ENCODE data around the gene CLK3. TPM values are rescaled to one million over a fixed set of nuclear protein-coding genes. Genes with fewer than 3 reads are reported as not detected.
A peak's percentile ranks its signal among the peaks of the same experiment; 100 is the strongest.

Gene CLK3
- total RNA-seq (2014; rRNA removed) = 56.2 and 64.1 TPM in 2 replicates
- Bru-seq, nascent RNA = percentile 70 among the genes with signal in this experiment
- percentile 82 among the genes with signal in this experiment for BruChase-seq, experiment 1, labeled RNA remaining after a 6-hour chase
- percentile 79 among the genes with signal in this experiment for BruChase-seq, experiment 2, labeled RNA remaining after a 2-hour chase
- long read RNA-seq, transcript CLK3-222 (1 exons, 958 nt) = minor isoform, 5 of 113 reads
- long read RNA-seq, transcript CLK3-202 (13 exons, 2,621 nt) = major isoform, 67 of 113 reads
- long read RNA-seq, partial matches to known transcripts = 15 of 113 reads
- long read RNA-seq, other reads (novel, unspliced or antisense) = 19 of 113 reads

- peaks cover 26% of the 10 kb centered on the region for H4K20me1 ChIP-seq (ENCODE audit: low read length)
- intact Hi-C loops (cut with micrococcal nuclease) = loop anchor here (2.0 to 5.0 kb wide), 2 partner anchors 155 to 243 kb away; partner anchors contain the start of gene UBL7
These were observed at the start of gene CLK3 for GRCh38 chr15:74615508-74616365. TSS of gene CLK3 (plus strand) at chr15:74615836. CDS start at chr15:74619197, 3,361 bp downstream.

GRCh38 chr15:74568594-74568993 lies 47.0 kb upstream of the CLK3 start:
- ChIA-PET CTCF (no interaction called here), POLR2A (ENCODE audit: unreplicated experiment) (no interaction called here)
- Histone ChIP-seq H3K4me1 (ENCODE audit: insufficient read depth, low read length) (no peaks in the 10 kb centered on the region), H3K9ac (ENCODE audit: low read length) (no peak overlapping the region), H4K20me1 (ENCODE audit: low read length) (0 out of 2 replicates have a peak, but pooled peaks cover 4% of the 10 kb centered on the region), H3K27ac (ENCODE audit: low read length) (no peak overlapping the region), H3F3A (ENCODE audit: low read length, unreplicated experiment) (no peaks in the 10 kb centered on the region), H3K27me3 (ENCODE audit: low read length) (no peaks in the 10 kb centered on the region), H3K4me3 (ENCODE audit: low read length) (no peak overlapping the region), H3K4me2 (ENCODE audit: low read length) (no peak overlapping the region), H3K36me3 (ENCODE audit: low read depth, low read length) (peaks cover 31% of the 10 kb centered on the region), H2AFZ (ENCODE audit: low read length) (no peak overlapping the region), H3K79me2 (ENCODE audit: low read length) (peaks cover 33% of the 10 kb centered on the region), H3K9me3 (ENCODE audit: low read length) (no peaks in the 10 kb centered on the region), H3K9me2 (replicated peaks; ENCODE audit: low read length) (no peaks in the 10 kb centered on the region)
- BruUV-seq (replicated peaks) = no TSS peak
- no peak for DNase-seq
- ATAC-seq = no peak
- no peak for TF ChIP-seq EZH2 (IDR thresholded peaks at IDR 0.05; ENCODE audit: low read length, unreplicated experiment)
- no peak for TF ChIP-seq EZH2phosphoT487 (IDR thresholded peaks at IDR 0.05; ENCODE audit: borderline replicate concordance, low read length)
- TF ChIP-seq CTCF (conservative IDR thresholded peaks at IDR 0.05; ENCODE audit: low read depth, low read length) = no peak
- intact Hi-C loops (cut with micrococcal nuclease) = no loop called here

More at GRCh38 chr15:74615508-74616365, at the start of gene CLK3:
- peak within 1 kb of the TSS; percentile 68 for H3K27ac ChIP-seq (ENCODE audit: low read length)
- ChIA-PET POLR2A (ENCODE audit: unreplicated experiment) (no interaction called here), CTCF (no interaction called here)
- ATAC-seq (peak; percentile 89), DNase-seq (peak; percentile 95)
- peaks cover 16% of the 10 kb centered on the region for H3K4me1 ChIP-seq (ENCODE audit: insufficient read depth, low read length)
- BruUV-seq (replicated peaks) = TSS peak; percentile 44
- H3F3A ChIP-seq (ENCODE audit: low read length, unreplicated experiment) = no peaks in the 10 kb centered on the region
- no peak for TF ChIP-seq EZH2phosphoT487 (IDR thresholded peaks at IDR 0.05; ENCODE audit: borderline replicate concordance, low read length)
- TF ChIP-seq EZH2 (IDR thresholded peaks at IDR 0.05; ENCODE audit: low read length, unreplicated experiment) = no peak
- TF ChIP-seq CTCF (conservative IDR thresholded peaks at IDR 0.05; ENCODE audit: low read depth, low read length) = no peak
- H3K36me3 ChIP-seq (ENCODE audit: low read depth, low read length) = peaks cover 15% of the 10 kb centered on the region
- peak within 1 kb of the TSS; percentile 99 for H3K4me2 ChIP-seq (ENCODE audit: low read length)
- H3K79me2 ChIP-seq (ENCODE audit: low read length) = peaks cover 58% of the 10 kb centered on the region
- H3K9me2 ChIP-seq (replicated peaks; ENCODE audit: low read length) = no peaks in the 10 kb centered on the region
- H3K9me3 ChIP-seq (ENCODE audit: low read length) = no peaks in the 10 kb centered on the region
- H3K4me3 ChIP-seq (ENCODE audit: low read length) = peak within 1 kb of the TSS; percentile 100
- peak within 1 kb of the TSS; percentile 90 for H2AFZ ChIP-seq (ENCODE audit: low read length)
- peak within 1 kb of the TSS; percentile 98 for H3K9ac ChIP-seq (ENCODE audit: low read length)
- H3K27me3 ChIP-seq (ENCODE audit: low read length) = no peaks in the 10 kb centered on the region
